Measurements from ENCODE around the gene DACH1. TPM values are rescaled to one million over a fixed set of nuclear protein-coding genes. Genes with fewer than 3 reads are reported as not detected.

DACH1 gene
- total RNA-seq, 5 donors from 2014 or later (not counting 1 experiment from before 2014, with no cell fraction given), result 0.13 to 1.2 (median 0.23) TPM

DNA sequence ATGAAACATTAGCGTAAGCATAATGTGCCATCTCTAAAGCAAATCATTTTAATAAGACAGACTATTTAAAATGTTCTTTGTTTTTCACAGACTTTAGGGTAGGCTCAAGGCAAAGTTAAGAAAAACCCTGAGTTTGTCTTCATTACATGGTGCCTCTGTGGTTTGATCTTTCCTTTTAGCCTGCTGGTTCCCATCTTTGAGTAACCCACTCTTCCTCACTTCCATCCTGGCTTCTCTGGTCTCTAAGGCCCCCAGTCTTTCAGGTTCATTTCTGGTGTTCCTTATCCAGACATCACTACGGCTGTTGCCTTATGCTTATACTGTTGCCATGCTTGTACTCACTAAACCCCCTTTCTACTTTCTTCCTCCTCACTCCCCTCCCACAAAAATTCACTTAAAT lies 38.4 kb downstream of the DACH1 start:
- Mint-ChIP-seq H3K36me3 (no peaks in the 10 kb centered on the region), H3K9me3 (no peaks in the 10 kb centered on the region), H3K27me3 (no peaks in the 10 kb centered on the region), H3K27ac (no peak overlapping the region), H3K4me1 (peaks cover 3 to 30% (median 12%) of the 10 kb centered on the region in 3 donors), H3K4me3 (peak overlapping the region in 1 of 3 donors; percentile 25)
- ChIA-PET POLR2A (no interaction called here), CTCF (no interaction called here)
- Histone ChIP-seq H3K4me1 (ENCODE audit: control insufficient read depth in 1 of 2, extremely low read depth in 1 of 2, insufficient read depth in 2 of 2, low read length in 2 of 2) (peaks cover 0 to 50% of the 10 kb centered on the region in 2 experiments), H3K27ac (ENCODE audit: low read length) (no peak overlapping the region), H3K27me3 (replicated peaks in 1 of 2; ENCODE audit: control insufficient read depth in 2 of 2, extremely low read depth in 1 of 2, insufficient read depth in 2 of 2, low read length in 1 of 2) (no peaks in the 10 kb centered on the region), H3K9me3 (no peaks in the 10 kb centered on the region), H3K36me3 (ENCODE audit: control insufficient read depth in 2 of 2, extremely low read depth in 1 of 2, insufficient read depth in 1 of 2, low read length in 1 of 2) (no peaks in the 10 kb centered on the region), H3K4me3 (ENCODE audit: control insufficient read depth in 1 of 2, extremely low read depth in 1 of 2, low read length in 1 of 2) (no peak overlapping the region)
- WGBS (ENCODE audit: insufficient coverage), result 60% methylated on average over 1 of the region's 2 CpGs
- ATAC-seq (replicated peaks in 1 of 4) (no peak), DNase-seq (no peak)

DNA sequence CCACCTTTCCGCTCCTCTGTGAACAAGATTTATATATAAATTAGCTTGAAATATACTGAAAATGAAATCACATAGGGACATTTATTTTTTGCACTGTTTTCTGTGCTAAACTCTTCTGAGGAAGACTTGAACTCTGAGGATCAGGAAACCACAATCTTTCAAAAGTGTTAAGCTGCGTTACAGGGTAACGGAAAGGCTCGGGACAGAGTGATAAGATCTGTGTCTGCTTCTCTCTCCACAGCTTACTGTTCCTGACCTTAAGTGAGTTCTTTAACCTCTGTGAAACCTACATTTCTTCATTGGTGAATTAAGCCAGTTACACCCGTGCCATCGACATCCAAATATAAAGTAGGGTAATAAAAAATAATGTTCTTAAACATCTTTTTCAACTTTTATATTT lies 38.9 kb downstream of the DACH1 start:
- POLR2A ChIA-PET, result no interaction called here
- Histone ChIP-seq H3K9me3 (no peaks in the 10 kb centered on the region), H3K36me3 (ENCODE audit: control insufficient read depth in 2 of 2, extremely low read depth in 1 of 2, insufficient read depth in 1 of 2, low read length in 1 of 2) (no peaks in the 10 kb centered on the region), H3K27me3 (replicated peaks in 1 of 2; ENCODE audit: control insufficient read depth in 2 of 2, extremely low read depth in 1 of 2, insufficient read depth in 2 of 2, low read length in 1 of 2) (no peaks in the 10 kb centered on the region), H3K27ac (ENCODE audit: low read length) (no peak overlapping the region), H3K4me1 (ENCODE audit: control insufficient read depth in 1 of 2, extremely low read depth in 1 of 2, insufficient read depth in 2 of 2, low read length in 2 of 2) (peaks cover 0 to 50% of the 10 kb centered on the region in 2 experiments), H3K4me3 (ENCODE audit: control insufficient read depth in 1 of 2, extremely low read depth in 1 of 2, low read length in 1 of 2) (peak overlapping the region in 1 of 2 donors; percentile 32)
- no CpG with 5 or more reads among the region's 6 CpGs for WGBS (ENCODE audit: insufficient coverage)
- DNase-seq (peak in 1 of 35 experiments; percentile 3), ATAC-seq (replicated peaks in 1 of 4) (peak in 1 of 4 experiments; percentile 74)
- Mint-ChIP-seq H3K36me3 (no peaks in the 10 kb centered on the region), H3K27me3 (no peaks in the 10 kb centered on the region), H3K9me3 (no peaks in the 10 kb centered on the region), H3K4me1 (peaks cover 3 to 30% (median 12%) of the 10 kb centered on the region in 3 donors), H3K4me3 (peak overlapping the region in 1 of 3 donors; percentile 25), H3K27ac (no peak overlapping the region)
- CTCF ChIA-PET, result no interaction called here

DNA sequence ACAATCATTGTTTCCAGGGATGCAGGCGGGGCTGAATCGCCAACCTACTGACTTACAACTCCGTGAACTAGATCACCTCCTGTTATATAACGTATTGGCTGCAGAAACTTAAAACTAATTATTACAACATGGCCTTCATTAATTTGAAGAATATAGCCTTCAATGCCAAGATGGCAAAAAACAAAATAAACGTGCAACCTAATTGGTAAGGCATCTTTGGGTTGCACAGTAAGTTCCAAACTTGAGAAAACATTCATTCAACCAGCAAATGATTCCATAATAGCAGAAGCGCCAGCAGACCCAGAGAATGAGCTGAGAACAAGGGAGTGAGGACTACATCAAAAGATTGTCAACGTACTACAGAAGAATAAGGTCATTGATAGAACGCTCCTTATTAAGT lies 39.8 kb downstream of the DACH1 start:
- Histone ChIP-seq H3K4me3 (ENCODE audit: control insufficient read depth in 1 of 2, extremely low read depth in 1 of 2, low read length in 1 of 2) (no peak overlapping the region), H3K4me1 (ENCODE audit: control insufficient read depth in 1 of 2, extremely low read depth in 1 of 2, insufficient read depth in 2 of 2, low read length in 2 of 2) (peaks cover 0 to 50% of the 10 kb centered on the region in 2 experiments), H3K27ac (ENCODE audit: low read length) (no peak overlapping the region), H3K9me3 (no peaks in the 10 kb centered on the region), H3K36me3 (ENCODE audit: control insufficient read depth in 2 of 2, extremely low read depth in 1 of 2, insufficient read depth in 1 of 2, low read length in 1 of 2) (no peaks in the 10 kb centered on the region), H3K27me3 (replicated peaks in 1 of 2; ENCODE audit: control insufficient read depth in 2 of 2, extremely low read depth in 1 of 2, insufficient read depth in 2 of 2, low read length in 1 of 2) (no peaks in the 10 kb centered on the region)
- Mint-ChIP-seq H3K4me1 (peaks cover 3 to 30% (median 12%) of the 10 kb centered on the region in 3 donors), H3K4me3 (no peak overlapping the region), H3K36me3 (no peaks in the 10 kb centered on the region), H3K9me3 (no peaks in the 10 kb centered on the region), H3K27ac (no peak overlapping the region), H3K27me3 (no peaks in the 10 kb centered on the region)
- 60% methylated on average over 1 of the region's 8 CpGs for WGBS (ENCODE audit: insufficient coverage)
- ChIA-PET POLR2A (no interaction called here), CTCF (no interaction called here)
- ATAC-seq (replicated peaks in 1 of 4) (no peak), DNase-seq (no peak)

DNA sequence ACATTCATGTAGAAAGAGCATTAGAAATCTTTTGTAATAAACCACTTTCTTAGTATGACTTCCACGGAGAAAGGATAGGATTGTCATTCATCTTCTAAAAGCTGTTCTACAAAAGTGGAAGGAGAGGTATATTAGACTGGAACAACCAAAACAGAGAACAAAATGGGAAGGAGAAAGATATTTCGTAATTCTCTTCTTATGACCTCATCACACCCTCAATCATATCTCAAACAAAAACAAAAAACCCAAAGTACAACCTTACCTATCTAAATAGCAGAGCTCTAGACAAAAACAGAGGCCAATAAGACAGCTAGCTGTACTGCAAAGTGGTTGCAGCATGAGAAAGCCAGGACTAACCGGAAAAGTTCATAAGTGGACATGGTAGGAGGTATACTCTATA lies 46.3 kb downstream of the DACH1 start:
- H3K9me3 Mint-ChIP-seq, result no peaks in the 10 kb centered on the region
- Histone ChIP-seq H3K36me3 (ENCODE audit: control insufficient read depth in 2 of 2, extremely low read depth in 1 of 2, insufficient read depth in 1 of 2, low read length in 1 of 2) (no peaks in the 10 kb centered on the region), H3K4me1 (ENCODE audit: control insufficient read depth in 1 of 2, extremely low read depth in 1 of 2, insufficient read depth in 2 of 2, low read length in 2 of 2) (peaks cover 0 to 3% of the 10 kb centered on the region in 2 experiments), H3K27ac (ENCODE audit: low read length) (no peak overlapping the region), H3K27me3 (replicated peaks in 1 of 2; ENCODE audit: control insufficient read depth in 2 of 2, extremely low read depth in 1 of 2, insufficient read depth in 2 of 2, low read length in 1 of 2) (no peaks in the 10 kb centered on the region), H3K4me3 (ENCODE audit: control insufficient read depth in 1 of 2, extremely low read depth in 1 of 2, low read length in 1 of 2) (no peak overlapping the region), H3K9me3 (no peaks in the 10 kb centered on the region)
- DNase-seq, result no peak
- CTCF ChIA-PET, result no interaction called here
- no peak for ATAC-seq (replicated peaks in 1 of 4)
- H3K4me1 Mint-ChIP-seq, result no peaks in the 10 kb centered on the region
- WGBS (ENCODE audit: insufficient coverage), result no CpG with 5 or more reads among the region's 3 CpGs
- H3K4me3 Mint-ChIP-seq, result no peak overlapping the region
- H3K36me3 Mint-ChIP-seq, result no peaks in the 10 kb centered on the region
- no peaks in the 10 kb centered on the region for H3K27me3 Mint-ChIP-seq
- POLR2A ChIA-PET, result no interaction called here
- H3K27ac Mint-ChIP-seq, result no peak overlapping the region

DNA sequence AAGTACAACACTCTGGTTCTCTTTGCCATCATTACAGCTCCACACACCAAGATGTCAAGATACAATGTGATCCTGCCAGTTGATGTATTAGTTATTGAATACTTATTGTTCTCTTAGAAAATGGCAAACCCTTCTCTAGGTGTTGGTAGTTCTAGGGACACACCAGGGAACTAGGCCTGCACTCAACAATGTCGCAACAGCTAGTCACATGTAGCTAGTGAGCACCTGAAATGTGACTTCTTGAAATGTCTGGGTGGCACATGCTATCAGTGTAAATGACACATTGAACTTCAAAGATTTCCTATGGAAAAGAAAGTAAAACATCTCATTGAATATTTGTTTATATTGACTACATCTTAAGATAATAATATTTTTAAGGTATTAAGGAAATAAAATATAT lies 49.7 kb downstream of the DACH1 start:
- DNase-seq (no peak), ATAC-seq (replicated peaks in 1 of 4) (no peak)
- WGBS (ENCODE audit: insufficient coverage), result no CpG with 5 or more reads among the region's 1 CpG
- Histone ChIP-seq H3K9me3 (no peaks in the 10 kb centered on the region), H3K27me3 (replicated peaks in 1 of 2; ENCODE audit: control insufficient read depth in 2 of 2, extremely low read depth in 1 of 2, insufficient read depth in 2 of 2, low read length in 1 of 2) (no peaks in the 10 kb centered on the region), H3K27ac (ENCODE audit: low read length) (no peak overlapping the region), H3K4me1 (ENCODE audit: control insufficient read depth in 1 of 2, extremely low read depth in 1 of 2, insufficient read depth in 2 of 2, low read length in 2 of 2) (peaks cover 0 to 2% of the 10 kb centered on the region in 2 experiments), H3K36me3 (ENCODE audit: control insufficient read depth in 2 of 2, extremely low read depth in 1 of 2, insufficient read depth in 1 of 2, low read length in 1 of 2) (no peaks in the 10 kb centered on the region), H3K4me3 (ENCODE audit: control insufficient read depth in 1 of 2, extremely low read depth in 1 of 2, low read length in 1 of 2) (no peak overlapping the region)
- POLR2A ChIA-PET, result no interaction called here
- Mint-ChIP-seq H3K27me3 (no peaks in the 10 kb centered on the region), H3K4me3 (no peak overlapping the region), H3K27ac (no peak overlapping the region), H3K4me1 (no peaks in the 10 kb centered on the region), H3K9me3 (peaks cover 0 to 3% (median 0%) of the 10 kb centered on the region in 3 donors), H3K36me3 (no peaks in the 10 kb centered on the region)
- CTCF ChIA-PET, result no interaction called here

DNA sequence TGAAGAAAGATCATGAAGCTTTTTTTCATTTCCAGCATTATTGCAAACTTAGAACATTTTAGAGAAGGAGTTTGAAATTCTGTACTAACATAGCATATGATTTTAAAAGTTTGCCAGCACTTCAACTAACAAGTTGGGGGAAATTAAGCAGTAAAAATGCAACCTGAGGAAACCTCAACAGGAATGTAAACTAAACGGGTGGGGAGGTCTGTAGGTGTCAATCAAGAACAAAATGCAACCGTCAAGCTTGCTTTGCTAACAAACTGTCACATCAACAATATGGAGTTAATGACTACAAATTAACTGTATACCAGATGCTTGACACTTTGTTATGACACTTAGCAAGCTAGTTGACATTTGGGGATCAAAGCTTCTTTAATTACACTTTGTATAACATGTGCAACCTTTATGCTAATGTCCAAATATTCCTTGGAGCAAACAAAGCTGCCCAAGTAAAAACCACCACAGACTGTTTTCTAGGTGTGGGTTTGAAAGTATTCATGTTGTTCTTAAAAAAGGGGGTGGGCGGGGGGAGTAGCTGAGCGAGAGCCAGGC lies 52.1 kb downstream of the DACH1 start:
- DNase-seq, result no peak
- ATAC-seq (replicated peaks in 1 of 4), result no peak
- H3K4me3 Mint-ChIP-seq, result no peak overlapping the region
- Histone ChIP-seq H3K4me1 (ENCODE audit: control insufficient read depth in 1 of 2, extremely low read depth in 1 of 2, insufficient read depth in 2 of 2, low read length in 2 of 2) (peaks cover 0 to 2% of the 10 kb centered on the region in 2 experiments), H3K4me3 (ENCODE audit: control insufficient read depth in 1 of 2, extremely low read depth in 1 of 2, low read length in 1 of 2) (no peak overlapping the region), H3K27me3 (replicated peaks in 1 of 2; ENCODE audit: control insufficient read depth in 2 of 2, extremely low read depth in 1 of 2, insufficient read depth in 2 of 2, low read length in 1 of 2) (no peaks in the 10 kb centered on the region), H3K27ac (ENCODE audit: low read length) (no peak overlapping the region), H3K9me3 (no peaks in the 10 kb centered on the region), H3K36me3 (ENCODE audit: control insufficient read depth in 2 of 2, extremely low read depth in 1 of 2, insufficient read depth in 1 of 2, low read length in 1 of 2) (no peaks in the 10 kb centered on the region)
- ChIA-PET POLR2A (no interaction called here), CTCF (no interaction called here)
- no peaks in the 10 kb centered on the region for H3K36me3 Mint-ChIP-seq
- H3K4me1 Mint-ChIP-seq, result no peaks in the 10 kb centered on the region
- H3K9me3 Mint-ChIP-seq, result peaks cover 0 to 3% (median 0%) of the 10 kb centered on the region in 3 donors
- WGBS (ENCODE audit: insufficient coverage), result no CpG with 5 or more reads among the region's 4 CpGs
- H3K27me3 Mint-ChIP-seq, result no peaks in the 10 kb centered on the region
- no peak overlapping the region for H3K27ac Mint-ChIP-seq

DNA sequence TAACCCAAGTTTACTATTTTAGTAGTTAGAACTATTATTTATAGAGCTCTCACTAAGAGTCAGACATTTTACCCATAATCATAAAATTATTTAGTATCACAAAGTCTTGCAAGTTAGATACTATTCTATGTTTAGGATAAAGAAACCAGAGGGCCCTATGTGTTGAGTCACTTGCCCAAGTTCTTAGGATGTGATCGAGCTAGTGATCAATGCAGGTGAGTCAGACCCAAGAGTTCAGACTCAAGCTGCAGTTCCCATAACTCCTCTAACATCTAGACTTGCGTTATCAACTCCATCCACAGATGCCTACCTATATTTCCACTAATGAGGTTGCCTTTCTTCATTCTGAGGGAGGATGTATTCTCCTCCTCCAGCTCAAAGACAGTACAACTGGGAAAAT lies 53.8 kb downstream of the DACH1 start:
- Histone ChIP-seq H3K27ac (ENCODE audit: low read length) (no peak overlapping the region), H3K4me1 (ENCODE audit: control insufficient read depth in 1 of 2, extremely low read depth in 1 of 2, insufficient read depth in 2 of 2, low read length in 2 of 2) (peaks cover 0 to 2% of the 10 kb centered on the region in 2 experiments), H3K4me3 (ENCODE audit: control insufficient read depth in 1 of 2, extremely low read depth in 1 of 2, low read length in 1 of 2) (no peak overlapping the region), H3K27me3 (replicated peaks in 1 of 2; ENCODE audit: control insufficient read depth in 2 of 2, extremely low read depth in 1 of 2, insufficient read depth in 2 of 2, low read length in 1 of 2) (no peaks in the 10 kb centered on the region), H3K36me3 (ENCODE audit: control insufficient read depth in 2 of 2, extremely low read depth in 1 of 2, insufficient read depth in 1 of 2, low read length in 1 of 2) (no peaks in the 10 kb centered on the region), H3K9me3 (no peaks in the 10 kb centered on the region)
- Mint-ChIP-seq H3K36me3 (no peaks in the 10 kb centered on the region), H3K27me3 (no peaks in the 10 kb centered on the region), H3K4me1 (no peaks in the 10 kb centered on the region), H3K4me3 (no peak overlapping the region), H3K9me3 (peaks cover 0 to 3% (median 0%) of the 10 kb centered on the region in 3 donors), H3K27ac (no peak overlapping the region)
- CTCF ChIA-PET, result no interaction called here
- DNase-seq, result no peak
- WGBS (ENCODE audit: insufficient coverage), result no CpG with 5 or more reads among the region's 2 CpGs
- POLR2A ChIA-PET, result no interaction called here
- no peak for ATAC-seq (replicated peaks in 1 of 4)
